Loucy (cell line): ENCODE measurements around the gene KRTAP9-3.

Experiments
- CTCF ChIP-seq: fragments of 200-600 bp; sonication (generic); conservative IDR thresholded peaks from 2 replicates; pipeline ENCODE4 v1.5.1; 2014; ENCODE audit warnings: mild to moderate bottlenecking, antibody characterized with exemption, low read length
- EZH2phosphoT487 ChIP-seq: fragments of 200-600 bp; IDR thresholded peaks from 2 replicates; pipeline ENCODE4 v1.6.1; 2018; ENCODE audit warnings: antibody characterized with exemption, mild to moderate bottlenecking, moderate library complexity, borderline replicate concordance

GRCh38 chr17:41185001-41185400, 47.2 kb upstream of the KRTAP9-3 start:
- TF ChIP-seq CTCF (no peak), EZH2phosphoT487 (no peak)
